Measurements from ENCODE around the gene TPBG. TPM values are rescaled to one million over a fixed set of nuclear protein-coding genes. Genes with fewer than 3 reads are reported as not detected.

TPBG gene
- total and polyA plus RNA-seq, 5 donors, result 2.0 to 7.8 (median 5.1) TPM

DNA sequence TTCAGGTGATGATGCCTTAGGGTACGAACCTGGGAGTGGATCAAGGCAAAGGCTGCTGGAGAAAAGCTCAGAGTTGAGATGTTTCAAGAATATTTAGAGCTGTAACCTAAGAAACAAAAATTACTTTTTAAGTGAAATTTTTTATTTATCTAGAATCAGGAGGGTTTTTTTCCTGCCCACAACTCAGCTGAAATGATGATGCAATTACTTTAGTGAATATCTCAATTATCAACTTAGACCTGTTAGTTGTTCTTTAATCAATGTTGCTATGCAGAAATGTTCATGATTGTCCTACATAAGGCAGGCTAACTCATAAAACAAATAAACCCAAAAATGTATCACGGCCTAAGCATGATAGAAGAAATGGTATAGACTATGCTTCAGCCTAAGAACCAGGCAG, 50.3 kb downstream of the TPBG start:
- DNase-seq (no peak), ATAC-seq (no peak)
- Histone ChIP-seq H3K4me3 (ENCODE audit: low read length) (no peak overlapping the region), H3K4me1 (ENCODE audit: control insufficient read depth, insufficient read depth, low read length) (no peaks in the 10 kb centered on the region), H3K27ac (ENCODE audit: low read length) (no peak overlapping the region), H3K9me3 (ENCODE audit: control insufficient read depth, low read length) (no peaks in the 10 kb centered on the region), H3K27me3 (ENCODE audit: control insufficient read depth, insufficient read depth) (no peaks in the 10 kb centered on the region)
- WGBS, result 81% methylated on average over 2 of the region's 2 CpGs
- intact Hi-C loops (cut with DNase I), result no loop called here

DNA sequence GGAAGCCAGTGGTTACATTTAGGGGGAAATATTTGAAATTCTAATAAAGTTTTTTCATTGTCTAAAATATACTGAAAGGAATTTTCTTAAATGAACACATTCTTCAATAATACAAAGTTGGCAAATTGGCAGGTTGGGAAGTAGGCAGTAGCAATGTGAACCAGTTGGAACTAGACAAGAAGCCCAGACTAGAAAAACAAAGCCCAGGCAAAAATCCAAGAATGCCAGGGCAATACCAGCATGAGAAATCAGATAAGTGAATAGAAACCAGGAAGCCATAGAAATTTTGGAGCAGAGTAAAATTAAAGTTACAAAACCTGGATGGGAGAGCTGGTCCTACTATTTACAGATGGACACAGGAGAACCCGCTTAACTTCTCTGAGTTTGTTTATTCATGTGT, 52.2 kb downstream of the TPBG start:
- Histone ChIP-seq H3K9me3 (ENCODE audit: control insufficient read depth, low read length) (no peaks in the 10 kb centered on the region), H3K4me3 (ENCODE audit: low read length) (no peak overlapping the region), H3K27ac (ENCODE audit: low read length) (no peak overlapping the region), H3K27me3 (ENCODE audit: control insufficient read depth, insufficient read depth) (no peaks in the 10 kb centered on the region), H3K4me1 (ENCODE audit: control insufficient read depth, insufficient read depth, low read length) (no peaks in the 10 kb centered on the region)
- DNase-seq (no peak), ATAC-seq (no peak)
- 94% methylated on average over 1 of the region's 1 CpG for WGBS
- intact Hi-C loops (cut with DNase I), result no loop called here

DNA sequence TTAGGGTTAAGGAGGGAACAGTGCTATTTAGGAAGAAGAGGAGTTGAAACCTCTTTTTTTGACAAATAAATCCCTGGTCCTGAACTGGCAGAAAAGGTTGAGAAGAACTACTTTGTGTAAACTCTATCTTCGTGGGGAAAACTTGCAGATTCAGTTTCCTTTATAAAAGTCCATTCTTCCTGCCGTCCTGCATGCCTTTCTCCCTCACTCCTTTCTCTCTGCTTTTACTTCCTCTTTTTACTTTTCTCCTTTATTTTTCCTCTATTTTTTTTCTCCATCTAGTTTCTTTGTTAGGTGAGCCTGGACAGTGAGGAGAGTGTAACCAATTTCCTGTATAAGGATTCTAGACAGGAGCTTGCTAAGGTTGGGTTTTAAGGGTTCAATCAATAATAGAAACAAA, 52.7 kb downstream of the TPBG start:
- WGBS, result 66% methylated on average over 2 of the region's 2 CpGs
- Histone ChIP-seq H3K27ac (ENCODE audit: low read length) (no peak overlapping the region), H3K4me1 (ENCODE audit: control insufficient read depth, insufficient read depth, low read length) (no peaks in the 10 kb centered on the region), H3K4me3 (ENCODE audit: low read length) (no peak overlapping the region), H3K9me3 (ENCODE audit: control insufficient read depth, low read length) (no peaks in the 10 kb centered on the region), H3K27me3 (ENCODE audit: control insufficient read depth, insufficient read depth) (no peaks in the 10 kb centered on the region)
- no peak for DNase-seq
- intact Hi-C loops (cut with DNase I), result no loop called here
- ATAC-seq, result no peak

Other genes with a start within 250 kb of the TPBG start
- 10 to 100 TPM; 24.2 to 39.1 (median 27.0) TPM for gene IBTK, start 116.1 kb upstream of the TPBG start, total RNA-seq
- 16.9 TPM for gene IBTK, start 116.1 kb upstream of the TPBG start, polyA plus RNA-seq